GM12878 (cell line): ENCODE results near the gene ACOT6. TPM values are rescaled to one million over a fixed set of nuclear protein-coding genes. Genes with fewer than 3 reads are reported as not detected.
A peak's percentile ranks its signal among the peaks of the same experiment; 100 is the strongest.

ENCODE experiments used
- DPF2 ChIP-seq: fragments of 450-650 bp; IDR thresholded peaks from 2 replicates; pipeline ENCODE4 v1.6.1; 2017; ENCODE audit warnings: mild to moderate bottlenecking
- FOXM1 ChIP-seq: IDR thresholded peaks from 2 replicates; pipeline ENCODE4 v1.6.1; 2012; ENCODE audit warnings: low read depth, mild to moderate bottlenecking, inconsistent platforms, low read length, moderate library complexity
- HCFC1 ChIP-seq: fragments of 150-350 bp; IDR thresholded peaks from 2 replicates; pipeline ENCODE4 v1.6.1; 2014; ENCODE audit warnings: low read length
- IKZF2 ChIP-seq, 2 experiments: fragments of 450-650 bp; IDR thresholded peaks; 2 replicates each; pipeline ENCODE4 v1.6.1; 2017; ENCODE audit warnings: mild to moderate bottlenecking in 2 of 2, moderate library complexity in 2 of 2
- MTA2 ChIP-seq: fragments of 450-650 bp; IDR thresholded peaks from 2 replicates; pipeline ENCODE4 v1.6.1; 2016; ENCODE audit warnings: low read depth, mild to moderate bottlenecking, moderate library complexity
- MYB ChIP-seq: fragments of 150-350 bp; IDR thresholded peaks from 2 replicates; pipeline ENCODE4 v1.6.1; 2014; ENCODE audit warnings: mild to moderate bottlenecking, low read depth, low read length, borderline replicate concordance
- NBN ChIP-seq: fragments of 450-650 bp; IDR thresholded peaks from 2 replicates; pipeline ENCODE4 v1.6.1; 2016
- NFYB ChIP-seq: IDR thresholded peaks from 2 replicates; pipeline ENCODE4 v1.6.1; 2011; ENCODE audit warnings: low read depth, mild to moderate bottlenecking, low read length, improper control_type of control experiment, moderate library complexity; ENCODE audit not compliant: insufficient read depth
- NR2F1 ChIP-seq: fragments of 450-650 bp; conservative IDR thresholded peaks from 2 replicates; pipeline ENCODE4 v1.6.1; 2017; ENCODE audit warnings: mild to moderate bottlenecking
- PML ChIP-seq: IDR thresholded peaks from 2 replicates; pipeline ENCODE4 v1.6.1; 2012; ENCODE audit warnings: low read length, inconsistent platforms
- POLR2AphosphoS2 ChIP-seq: IDR thresholded peaks from 2 replicates; pipeline ENCODE4 v1.6.1; 2011; ENCODE audit warnings: low read depth, mild to moderate bottlenecking, low read length, improper control_type of control experiment, moderate library complexity
- POLR2AphosphoS5 ChIP-seq: IDR thresholded peaks from 2 replicates; pipeline ENCODE4 v1.6.1; 2011; ENCODE audit warnings: mild to moderate bottlenecking, low read length, inconsistent platforms
- RB1 ChIP-seq: fragments of 450-650 bp; formaldehyde crosslinking; IDR thresholded peaks from 2 replicates; pipeline ENCODE4 v1.6.1; 2017; ENCODE audit warnings: mild to moderate bottlenecking, borderline replicate concordance
- RFX5 ChIP-seq: IDR thresholded peaks from 2 replicates; pipeline ENCODE4 v1.6.1; 2011; ENCODE audit warnings: low read depth, low read length, improper control_type of control experiment
- SIN3A ChIP-seq: IDR thresholded peaks from 2 replicates; pipeline ENCODE4 v1.6.1; 2012; ENCODE audit warnings: low read depth, low read length, improper control_type of control experiment
- SMAD1 ChIP-seq: fragments of 450-650 bp; IDR thresholded peaks from 2 replicates; pipeline ENCODE4 v1.6.1; 2018; ENCODE audit warnings: mild to moderate bottlenecking, low read depth; ENCODE audit not compliant: partially characterized antibody
- SP1 ChIP-seq: IDR thresholded peaks from one replicate; pipeline ENCODE4 v1.6.1; 2011; ENCODE audit warnings: low read depth, low read length
- ZBTB11 ChIP-seq: fragments of 450-650 bp; formaldehyde crosslinking; IDR thresholded peaks from 2 replicates; pipeline ENCODE4 v1.5.0; 2022; ENCODE audit warnings: mild to moderate bottlenecking, missing genetic modification characterization
- ZNF384 ChIP-seq: IDR thresholded peaks from 2 replicates; pipeline ENCODE4 v1.6.1; 2012; ENCODE audit warnings: low read depth, mild to moderate bottlenecking, low read length, improper control_type of control experiment, borderline replicate concordance
- polyA plus RNA-seq, 11 experiments: library from polyadenylated mRNA; depleted of rRNA in 4 of 11; unstranded in 6 of 11; stranded (reverse) in 5 of 11; fragments of >200 nt; fragmentation: Nextera tagmentation in 4 of 11; fragmentation: Illumina TruSeq in 1 of 11; extraction: Ambion mirVana in 4 of 11; extraction: Trizol in 1 of 11; gene quantifications; 1 replicate in 1 of 11; 2 replicates in 10 of 11; pipeline versions ENCODE4 v1.2.1 to v1.2.3, GENCODE V29; 2011 to 2016; ENCODE audit warnings: inconsistent platforms in 2 of 11, missing spikeins in 2 of 11, low read depth in 1 of 11
- total RNA-seq, 4 experiments: library from RNA; depleted of rRNA in 3 of 4; stranded (reverse); fragments of >200 nt in 3 of 4; fragmentation: Illumina TruSeq in 1 of 4; extraction: Trizol in 1 of 4; gene quantifications; 2 replicates each; pipeline versions ENCODE4 v1.2.1 to v1.2.3, GENCODE V29; 2013 to 2021
- TF ChIP-seq, protein P1 (sequence below): fragments of 450-650 bp; formaldehyde crosslinking; IDR thresholded peaks from 2 replicates; pipeline ENCODE4 v1.4.0; 2020; ENCODE audit warnings: mild to moderate bottlenecking, moderate library complexity
- TF ChIP-seq, protein P2 (sequence below): fragments of 450-650 bp; IDR thresholded peaks from 2 replicates; pipeline ENCODE4 v1.6.1; 2016; ENCODE audit warnings: mild to moderate bottlenecking

The ACOT6 gene
- total and polyA plus RNA-seq, 10 of the 15 experiments (the other 5 are each of a cell fraction or from before 2014, with no cell fraction given): not detected

- peak; percentile 85 for TF ChIP-seq SIN3A
- 0 out of 2 replicates have a peak, but pooled peaks have one; percentile 12 for TF ChIP-seq DPF2
- TF ChIP-seq SMAD1: peak; percentile 79
- TF ChIP-seq NBN: peak; percentile 55; the same call in 1 of the 2 replicates
- peak; percentile 81; the same call in 1 of the 2 replicates for TF ChIP-seq RB1
- no peak for TF ChIP-seq MYB
- no peak for TF ChIP-seq FOXM1
- TF ChIP-seq SP1: peak; percentile 14
- TF ChIP-seq NR2F1: peak; percentile 67; the same call in 1 of the 2 replicates
- TF ChIP-seq RFX5: no peak
- TF ChIP-seq POLR2AphosphoS2: peak; percentile 82
- TF ChIP-seq, protein P1, sequence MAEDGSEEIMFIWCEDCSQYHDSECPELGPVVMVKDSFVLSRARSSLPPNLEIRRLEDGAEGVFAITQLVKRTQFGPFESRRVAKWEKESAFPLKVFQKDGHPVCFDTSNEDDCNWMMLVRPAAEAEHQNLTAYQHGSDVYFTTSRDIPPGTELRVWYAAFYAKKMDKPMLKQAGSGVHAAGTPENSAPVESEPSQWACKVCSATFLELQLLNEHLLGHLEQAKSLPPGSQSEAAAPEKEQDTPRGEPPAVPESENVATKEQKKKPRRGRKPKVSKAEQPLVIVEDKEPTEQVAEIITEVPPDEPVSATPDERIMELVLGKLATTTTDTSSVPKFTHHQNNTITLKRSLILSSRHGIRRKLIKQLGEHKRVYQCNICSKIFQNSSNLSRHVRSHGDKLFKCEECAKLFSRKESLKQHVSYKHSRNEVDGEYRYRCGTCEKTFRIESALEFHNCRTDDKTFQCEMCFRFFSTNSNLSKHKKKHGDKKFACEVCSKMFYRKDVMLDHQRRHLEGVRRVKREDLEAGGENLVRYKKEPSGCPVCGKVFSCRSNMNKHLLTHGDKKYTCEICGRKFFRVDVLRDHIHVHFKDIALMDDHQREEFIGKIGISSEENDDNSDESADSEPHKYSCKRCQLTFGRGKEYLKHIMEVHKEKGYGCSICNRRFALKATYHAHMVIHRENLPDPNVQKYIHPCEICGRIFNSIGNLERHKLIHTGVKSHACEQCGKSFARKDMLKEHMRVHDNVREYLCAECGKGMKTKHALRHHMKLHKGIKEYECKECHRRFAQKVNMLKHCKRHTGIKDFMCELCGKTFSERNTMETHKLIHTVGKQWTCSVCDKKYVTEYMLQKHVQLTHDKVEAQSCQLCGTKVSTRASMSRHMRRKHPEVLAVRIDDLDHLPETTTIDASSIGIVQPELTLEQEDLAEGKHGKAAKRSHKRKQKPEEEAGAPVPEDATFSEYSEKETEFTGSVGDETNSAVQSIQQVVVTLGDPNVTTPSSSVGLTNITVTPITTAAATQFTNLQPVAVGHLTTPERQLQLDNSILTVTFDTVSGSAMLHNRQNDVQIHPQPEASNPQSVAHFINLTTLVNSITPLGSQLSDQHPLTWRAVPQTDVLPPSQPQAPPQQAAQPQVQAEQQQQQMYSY (CRISPR knock-in tag): no peak
- TF ChIP-seq ZBTB11 (CRISPR knock-in tag): no peak
- TF ChIP-seq IKZF2 (IDR thresholded peaks at IDR 0.05): no peak
- TF ChIP-seq NFYB: peak; percentile 31; the same call in 1 of the 2 replicates
- TF ChIP-seq PML: peak; percentile 85; the same call in 1 of the 2 replicates
- TF ChIP-seq, protein P2, sequence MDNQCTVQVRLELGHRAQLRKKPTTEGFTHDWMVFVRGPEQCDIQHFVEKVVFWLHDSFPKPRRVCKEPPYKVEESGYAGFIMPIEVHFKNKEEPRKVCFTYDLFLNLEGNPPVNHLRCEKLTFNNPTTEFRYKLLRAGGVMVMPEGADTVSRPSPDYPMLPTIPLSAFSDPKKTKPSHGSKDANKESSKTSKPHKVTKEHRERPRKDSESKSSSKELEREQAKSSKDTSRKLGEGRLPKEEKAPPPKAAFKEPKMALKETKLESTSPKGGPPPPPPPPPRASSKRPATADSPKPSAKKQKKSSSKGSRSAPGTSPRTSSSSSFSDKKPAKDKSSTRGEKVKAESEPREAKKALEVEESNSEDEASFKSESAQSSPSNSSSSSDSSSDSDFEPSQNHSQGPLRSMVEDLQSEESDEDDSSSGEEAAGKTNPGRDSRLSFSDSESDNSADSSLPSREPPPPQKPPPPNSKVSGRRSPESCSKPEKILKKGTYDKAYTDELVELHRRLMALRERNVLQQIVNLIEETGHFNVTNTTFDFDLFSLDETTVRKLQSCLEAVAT: no peak; the same call in 1 of the 2 replicates
- peak; percentile 94 for TF ChIP-seq POLR2AphosphoS5
- TF ChIP-seq ZNF384: no peak
- peak; percentile 52; the same call in 1 of the 2 replicates for TF ChIP-seq HCFC1
- 0 out of 2 replicates have a peak, but pooled peaks have one; percentile 14 for TF ChIP-seq MTA2
Measured at GRCh38 chr14:73644531-73645247, 32.4 kb downstream of the ACOT6 start, which contains the start of gene DNAL1 (continued).
